Epidermal melanocyte (primary cell): ENCODE data around the gene MOGAT1.
"Not testable (repeated sequence)": the region's sequence is repeated elsewhere in the genome, so short reads cannot be mapped to it uniquely, and the experiment has no call there.

ENCODE experiments used
- DNase-seq: peaks from one replicate; pipeline ENCODE4 v3.0.0; 2011; ENCODE audit warnings: low spot score; ENCODE audit not compliant: insufficient read length

Gene MOGAT1

DNA sequence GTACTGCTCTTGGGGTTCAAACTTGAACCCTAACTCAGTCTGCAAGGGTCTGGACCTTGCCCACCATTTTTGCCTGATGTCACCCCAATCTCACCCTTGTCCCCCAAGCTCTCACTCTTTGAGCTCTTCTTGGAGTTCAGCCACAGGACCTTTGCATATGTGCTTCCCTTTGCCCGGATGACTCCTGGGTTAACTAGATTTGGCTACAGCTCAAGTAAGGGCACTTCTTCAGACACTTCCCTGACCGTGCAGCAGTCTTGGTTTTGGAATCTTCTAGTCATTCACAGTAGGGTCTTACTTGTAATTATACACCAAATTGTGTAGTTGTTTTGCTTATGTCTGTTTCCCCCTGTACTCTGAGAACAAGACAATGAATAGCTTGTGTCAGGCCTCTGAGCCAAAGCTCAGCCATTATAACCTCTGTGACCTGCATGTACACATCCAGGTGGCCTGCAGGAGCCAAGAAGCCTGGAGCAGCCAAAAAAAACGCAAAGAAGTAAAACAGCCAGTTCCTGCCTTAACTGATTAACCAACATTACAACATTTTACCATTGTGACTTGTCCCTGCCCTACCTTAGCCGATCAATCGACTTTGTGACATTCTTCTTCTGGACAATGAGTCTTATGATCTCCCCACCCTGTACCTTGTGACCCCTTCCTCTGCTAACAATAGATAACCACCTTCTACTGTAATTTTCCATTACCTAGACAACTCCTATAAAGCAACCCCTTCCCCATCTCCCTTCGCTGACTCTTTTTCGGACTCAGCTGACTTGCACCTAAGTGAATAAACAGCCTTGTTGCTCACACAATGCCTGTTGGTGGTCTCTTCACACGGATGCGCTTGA lies 1.0 kb upstream of the MOGAT1 start:
- DNase-seq = no peak

GRCh38 chr2:222672068-222672401 lies 577 bp downstream of the MOGAT1 start:
- DNase-seq = no peak

DNA sequence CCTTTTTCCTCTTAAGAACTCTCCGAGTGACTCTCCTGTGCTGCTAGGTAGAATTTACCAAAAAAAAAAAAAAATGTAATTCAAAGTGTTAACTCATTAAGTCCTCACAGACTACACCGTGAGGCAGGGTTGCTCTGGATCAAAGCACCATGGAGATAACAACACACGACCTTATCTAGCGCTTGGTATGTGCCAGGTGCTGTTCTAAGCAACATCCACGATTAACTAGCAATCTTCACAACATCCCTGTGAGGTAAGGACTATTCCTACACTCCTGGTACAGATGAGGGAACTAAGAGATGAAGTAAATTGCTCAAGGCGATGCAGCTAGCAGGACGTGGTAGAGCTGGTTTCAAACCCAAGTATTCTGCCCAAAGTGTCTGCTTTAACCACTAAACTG lies 1.8 kb downstream of the MOGAT1 start:
- DNase-seq = no peak

- DNase-seq = no peak
Measured at GRCh38 chr2:222673883-222674282, 2.4 kb downstream of the MOGAT1 start.

- no peak for DNase-seq
Measured at GRCh38 chr2:222677981-222678380, 6.5 kb downstream of the MOGAT1 start.

GRCh38 chr2:222683805-222684204 lies 12.3 kb downstream of the MOGAT1 start:
- DNase-seq = no peak

GRCh38 chr2:222686086-222686750 lies 14.8 kb downstream of the MOGAT1 start:
- DNase-seq = no peak

GRCh38 chr2:222688917-222689316 lies 17.5 kb downstream of the MOGAT1 start:
- no peak for DNase-seq

GRCh38 chr2:222689322-222689721 lies 17.9 kb downstream of the MOGAT1 start:
- DNase-seq = no peak

- peak; percentile 80 for DNase-seq
Measured at GRCh38 chr2:222690564-222691200, 19.2 kb downstream of the MOGAT1 start.

DNA sequence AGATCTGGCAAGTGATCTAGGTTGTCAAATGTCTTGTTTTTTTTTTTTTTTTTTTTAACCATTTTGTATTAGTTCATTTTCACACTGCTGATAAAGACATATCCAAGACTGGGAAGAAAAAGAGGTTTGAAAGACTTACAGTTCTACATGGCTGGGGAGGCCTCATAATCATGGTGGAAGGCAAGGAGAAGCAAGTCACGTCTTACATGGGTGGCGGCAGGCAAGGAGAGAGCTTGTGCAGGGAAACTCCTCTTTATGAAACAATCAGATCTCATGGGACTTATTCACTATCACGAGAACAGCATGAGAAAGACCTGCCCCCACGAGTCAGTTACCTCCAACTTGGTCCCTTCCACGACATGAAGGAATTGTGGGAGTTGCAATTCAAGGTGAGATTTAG lies 22.0 kb downstream of the MOGAT1 start:
- not testable (repeated sequence) for DNase-seq

DNA sequence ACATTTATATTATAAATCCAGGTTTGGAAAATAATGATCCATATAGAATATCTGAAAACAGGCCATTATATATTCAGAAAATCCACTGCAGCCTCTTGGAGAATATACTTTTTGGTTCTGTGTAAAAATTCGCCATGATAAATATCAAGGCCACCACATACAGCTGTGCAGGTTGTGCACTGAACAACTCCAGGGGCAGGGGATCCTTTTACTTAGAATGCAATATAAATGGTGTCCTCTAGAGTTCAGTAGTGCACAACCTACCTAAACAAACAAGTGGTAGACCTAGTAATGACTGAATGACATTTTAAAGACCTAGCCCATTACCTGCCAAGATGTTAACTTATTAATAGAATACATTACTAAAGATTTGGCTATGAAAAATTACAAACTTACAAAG lies 22.4 kb downstream of the MOGAT1 start:
- no peak for DNase-seq

GRCh38 chr2:222698276-222698675 lies 26.8 kb downstream of the MOGAT1 start:
- no peak for DNase-seq

GRCh38 chr2:222701233-222701632 lies 29.8 kb downstream of the MOGAT1 start:
- no peak for DNase-seq

GRCh38 chr2:222701721-222702131 lies 30.3 kb downstream of the MOGAT1 start:
- DNase-seq = no peak

DNA sequence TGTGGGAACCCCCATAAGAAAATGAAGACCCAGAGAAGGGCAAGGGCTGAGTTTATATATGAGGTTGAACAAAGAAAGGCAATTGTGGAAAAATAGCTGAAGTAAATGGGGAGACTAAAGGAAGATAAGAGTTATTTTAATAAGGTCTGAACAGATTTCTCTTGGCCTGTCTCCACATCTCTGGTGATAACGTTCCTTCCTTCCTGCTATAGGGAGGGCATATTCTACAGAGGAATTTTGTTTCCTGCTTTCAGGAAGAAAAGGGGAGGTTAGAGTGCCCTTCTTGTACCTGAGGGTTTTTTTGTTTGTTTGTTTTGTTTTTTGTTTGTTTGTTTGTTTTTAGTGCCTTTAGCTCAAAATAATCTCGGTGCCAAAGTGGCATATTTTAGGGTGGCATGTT lies 31.6 kb downstream of the MOGAT1 start:
- DNase-seq = no peak

GRCh38 chr2:222703886-222704285 lies 32.4 kb downstream of the MOGAT1 start:
- no peak for DNase-seq

GRCh38 chr2:222706616-222707015 lies 35.2 kb downstream of the MOGAT1 start:
- DNase-seq = no peak

GRCh38 chr2:222707102-222707688 lies 35.7 kb downstream of the MOGAT1 start:
- no peak for DNase-seq

DNA sequence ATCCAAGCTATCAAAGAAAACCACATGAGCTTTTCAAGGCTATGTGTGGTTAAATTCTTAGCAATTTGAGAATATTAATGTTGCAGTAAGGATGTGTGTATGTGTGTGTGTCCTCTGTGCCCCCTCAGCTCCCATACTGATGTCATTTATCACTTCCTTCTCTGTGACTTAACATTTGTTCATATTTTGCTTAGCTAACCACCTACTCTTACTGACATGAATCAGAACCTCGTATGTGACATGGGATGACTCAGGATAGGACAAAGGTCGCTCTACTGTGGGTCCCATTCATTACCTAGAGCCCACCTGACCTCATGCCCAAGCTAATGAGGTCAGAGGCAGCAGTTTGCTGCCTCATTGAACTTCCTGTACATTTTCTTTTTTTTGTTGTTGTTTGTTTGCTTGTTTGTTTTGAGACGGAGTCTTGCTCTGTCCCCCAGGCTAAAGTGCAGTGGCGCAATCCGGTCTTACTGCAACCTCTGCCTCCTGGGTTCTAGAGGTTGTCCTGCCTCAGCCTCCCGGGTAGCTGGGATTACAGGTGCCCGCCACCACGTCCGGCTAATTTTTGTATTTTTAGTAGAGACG lies 36.3 kb downstream of the MOGAT1 start:
- DNase-seq = no peak

DNA sequence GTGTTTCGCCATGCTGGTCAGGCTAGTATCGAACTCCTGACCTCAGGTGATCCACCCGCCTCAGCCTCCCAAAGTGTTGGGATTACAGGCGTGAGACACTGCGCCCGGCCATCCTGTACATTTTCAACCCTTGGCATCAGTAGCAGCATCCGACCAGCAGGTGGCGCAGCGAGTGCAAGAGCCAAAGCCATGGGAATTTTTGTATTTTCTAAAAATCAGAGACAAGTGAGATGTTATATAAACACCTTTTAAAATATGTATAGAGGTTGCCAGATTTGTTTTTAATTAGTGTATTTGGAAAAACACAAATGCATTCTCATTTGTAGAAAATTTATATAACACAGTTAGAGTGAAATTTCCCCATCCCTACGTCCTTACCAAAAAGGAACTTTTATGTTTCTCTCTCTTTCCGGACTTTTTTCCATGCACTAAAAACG lies 36.8 kb downstream of the MOGAT1 start:
- peak; percentile 41 for DNase-seq
